Hematopoietic multipotent progenitor cell treated with erythropoietin and hydrocortisone succinate and interleukin-3 and kit ligand, for 8 days (in vitro differentiated cells): Measurements from ENCODE around the gene PDCD1.
A peak's percentile ranks its signal among the peaks of the same experiment; 100 is the strongest.

ENCODE experiments used
- DNase-seq: peaks from one replicate; pipeline ENCODE4 v3.0.0-alpha.2; 2015

Gene PDCD1

DNA sequence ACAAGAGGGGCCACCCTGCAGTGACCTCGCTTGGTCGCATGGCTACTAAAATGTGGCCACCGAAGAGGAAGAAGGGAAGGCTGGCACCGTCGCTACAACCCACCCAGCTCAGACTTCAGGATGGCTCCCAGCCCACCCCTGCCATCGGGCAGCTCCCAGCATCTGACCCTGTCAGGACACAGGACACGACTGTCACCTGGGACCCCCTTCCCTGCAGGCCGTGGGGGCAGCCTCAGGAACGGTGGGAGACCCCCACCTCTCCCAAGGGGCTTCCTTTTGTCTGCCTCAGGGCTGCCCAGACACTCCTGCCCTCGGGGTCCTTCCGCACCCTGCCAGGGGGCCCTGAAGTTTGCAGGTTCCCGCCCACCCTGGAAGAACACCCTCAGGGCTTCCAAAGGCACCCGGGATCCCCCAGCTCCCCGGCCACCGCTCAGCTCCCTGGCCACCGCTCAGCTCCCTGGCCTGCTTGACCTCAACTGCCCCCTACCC is 18.5 kb upstream of the PDCD1 start:
- no peak for DNase-seq

DNA sequence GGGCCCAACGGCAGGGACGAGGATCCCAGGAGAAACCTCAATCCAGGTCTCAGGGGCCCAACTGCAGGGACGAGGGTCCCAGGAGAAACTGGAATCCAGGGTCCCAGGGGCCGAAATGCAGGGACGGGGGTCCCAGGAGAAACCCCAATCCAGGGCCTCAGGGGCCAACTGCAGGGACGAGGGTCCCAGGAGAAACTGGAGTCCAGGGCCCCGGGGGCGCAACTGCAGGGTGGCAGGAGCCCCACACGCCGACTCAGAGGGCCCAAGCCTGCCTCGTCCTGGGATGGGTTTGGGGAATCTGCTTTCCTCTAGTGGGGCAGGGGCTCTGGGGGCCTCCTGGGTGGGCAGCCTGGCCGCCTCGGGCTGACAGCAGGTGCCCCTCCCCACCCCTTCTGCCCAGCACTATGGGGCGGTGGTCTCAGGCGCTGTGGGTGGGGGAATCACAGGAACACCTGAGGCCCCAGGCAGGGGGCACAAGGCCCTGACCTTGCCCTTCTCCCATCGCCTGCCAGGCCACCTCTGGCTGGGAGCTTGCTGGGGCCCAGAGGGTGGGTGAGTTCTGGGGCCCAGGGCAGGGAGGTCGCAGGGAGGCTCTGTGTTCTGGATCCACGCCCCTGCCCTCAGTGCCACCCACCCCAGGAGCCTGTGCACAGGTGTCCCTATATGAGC is 18.0 kb upstream of the PDCD1 start:
- DNase-seq = no peak

DNA sequence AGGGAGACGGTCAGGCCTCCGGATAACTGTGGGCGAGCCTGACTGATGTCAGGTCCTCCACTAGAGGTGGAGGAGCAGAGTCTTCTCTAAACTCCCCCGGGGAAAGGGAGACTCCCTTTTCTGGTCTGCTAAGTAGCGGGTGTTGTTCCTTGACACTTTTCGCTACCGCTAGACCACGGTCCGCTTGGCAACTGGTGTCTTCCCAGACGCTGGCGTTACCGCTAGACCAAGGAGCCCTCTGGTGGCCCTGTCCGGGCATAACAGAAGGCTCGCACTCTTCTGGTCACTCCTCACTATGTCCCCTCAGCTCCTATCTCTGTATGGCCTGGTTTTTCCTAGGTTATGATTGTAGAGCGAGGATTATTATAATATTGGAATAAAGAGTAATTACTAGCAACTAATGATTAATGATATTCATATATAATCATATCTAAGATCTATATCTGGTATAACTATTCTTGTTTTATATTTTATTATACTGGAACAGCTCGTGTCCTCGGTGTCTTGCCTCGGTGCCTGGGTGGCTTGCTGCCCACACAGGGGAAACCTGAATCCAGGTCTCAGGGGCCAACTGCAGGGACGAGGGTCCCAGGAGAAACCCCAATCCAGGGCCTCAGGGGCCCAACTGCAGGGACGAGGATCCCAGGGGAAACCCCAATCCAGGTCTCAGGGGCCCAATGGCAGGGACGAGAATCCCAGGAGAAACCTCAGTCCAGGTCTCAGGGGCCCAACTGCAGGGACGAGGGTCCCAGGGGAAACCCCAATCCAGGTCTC is 17.2 kb upstream of the PDCD1 start:
- DNase-seq = peak; percentile 49

DNA sequence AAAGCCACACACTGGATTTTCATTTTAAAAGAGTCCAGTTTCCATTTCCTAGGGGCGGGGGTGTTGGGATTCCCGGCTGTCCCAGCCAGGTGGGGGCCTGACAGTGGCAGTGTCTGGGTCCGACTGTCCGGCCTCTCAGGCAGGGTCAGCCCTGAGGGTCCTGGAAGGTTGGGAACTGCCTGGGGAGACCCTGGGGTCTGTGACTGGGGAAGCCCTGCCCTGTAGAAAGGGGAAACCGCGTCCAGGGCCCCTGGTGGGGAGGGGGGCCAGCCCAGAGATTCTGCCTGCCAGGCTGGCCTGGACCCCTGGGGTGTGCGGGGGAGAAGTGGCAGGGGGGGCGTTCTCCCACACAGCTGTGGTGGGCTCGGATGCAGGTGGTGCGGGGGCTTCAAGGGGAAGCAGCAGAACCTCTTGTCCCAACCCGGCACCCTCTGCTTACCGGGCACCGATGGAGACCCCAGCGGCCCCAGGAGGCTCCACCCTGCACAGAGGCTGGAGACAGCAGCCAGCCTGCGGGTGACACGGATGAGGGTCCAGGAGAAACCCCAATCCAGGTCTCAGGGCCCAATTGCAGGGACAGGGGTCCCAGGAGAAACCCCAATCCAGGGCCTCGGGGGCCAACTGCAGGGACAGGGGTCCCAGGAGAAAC is 15.7 kb upstream of the PDCD1 start:
- no peak for DNase-seq

DNA sequence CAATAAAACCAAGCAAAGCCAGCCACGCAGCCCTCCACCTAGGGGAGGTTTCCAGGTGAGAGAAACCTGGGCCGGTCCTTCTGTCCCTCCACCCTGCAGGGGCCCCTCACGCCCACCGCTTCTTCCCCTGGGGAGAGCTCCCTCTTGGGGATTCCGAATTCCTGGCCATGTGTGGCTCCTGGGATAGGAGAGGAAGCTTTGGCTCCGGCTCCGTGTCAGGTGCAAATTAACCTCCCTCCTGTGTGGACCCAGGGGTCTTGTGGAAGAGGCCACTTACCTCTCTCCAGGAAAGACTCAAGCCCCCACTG is 15.1 kb upstream of the PDCD1 start:
- no peak for DNase-seq

DNA sequence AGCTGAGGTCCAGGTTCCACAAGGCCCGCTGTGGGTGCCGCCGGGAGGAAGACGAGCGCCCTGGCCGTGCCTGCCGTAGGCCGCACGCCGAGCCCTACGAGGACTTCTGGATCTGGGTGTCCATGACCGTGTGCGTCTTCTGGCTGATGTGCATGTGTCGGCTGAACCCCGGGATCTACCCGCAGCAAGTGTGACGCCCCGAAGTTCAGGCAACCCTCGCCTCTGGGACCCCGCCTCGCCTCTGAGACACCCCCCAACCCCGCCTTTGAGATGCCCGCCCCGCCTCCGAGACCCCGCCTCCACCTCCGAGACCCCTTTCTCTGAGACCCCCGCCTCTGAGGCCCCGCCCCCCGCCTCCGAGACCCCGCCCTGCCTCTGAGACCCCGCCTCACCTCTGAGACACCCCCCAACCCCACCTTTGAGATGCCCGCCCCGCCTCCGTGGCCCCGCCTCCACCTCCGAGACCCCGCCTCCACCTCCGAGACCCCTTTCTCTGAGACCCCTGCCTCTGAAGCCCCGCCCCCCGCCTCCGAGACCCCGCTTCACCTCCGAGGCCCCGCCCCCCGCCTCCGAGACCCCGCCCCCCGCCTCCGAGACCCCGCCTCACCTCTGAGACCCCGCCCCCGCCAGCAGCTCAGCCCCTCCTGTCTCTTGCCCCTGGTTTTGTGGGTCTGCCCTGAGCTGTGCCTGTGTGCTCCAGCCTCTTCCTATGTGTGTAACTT is 14.5 kb upstream of the PDCD1 start:
- DNase-seq = no peak

DNA sequence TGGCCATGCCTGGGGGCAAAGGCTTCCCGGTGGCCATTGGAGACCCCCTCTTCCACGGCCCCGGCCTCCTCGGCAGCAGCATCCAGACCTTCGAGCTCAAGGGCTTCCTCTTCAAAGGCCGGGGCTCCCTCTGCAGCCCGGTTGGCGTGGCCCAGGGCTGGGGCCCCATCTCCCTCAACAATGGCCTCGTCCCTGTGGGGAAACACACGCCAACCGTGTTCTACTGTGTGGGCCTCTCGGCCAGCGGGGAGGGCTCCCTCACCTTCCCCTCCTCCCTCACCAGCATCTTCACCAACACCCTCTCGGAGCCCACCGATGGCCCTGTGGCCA is 13.6 kb upstream of the PDCD1 start:
- no peak for DNase-seq

DNA sequence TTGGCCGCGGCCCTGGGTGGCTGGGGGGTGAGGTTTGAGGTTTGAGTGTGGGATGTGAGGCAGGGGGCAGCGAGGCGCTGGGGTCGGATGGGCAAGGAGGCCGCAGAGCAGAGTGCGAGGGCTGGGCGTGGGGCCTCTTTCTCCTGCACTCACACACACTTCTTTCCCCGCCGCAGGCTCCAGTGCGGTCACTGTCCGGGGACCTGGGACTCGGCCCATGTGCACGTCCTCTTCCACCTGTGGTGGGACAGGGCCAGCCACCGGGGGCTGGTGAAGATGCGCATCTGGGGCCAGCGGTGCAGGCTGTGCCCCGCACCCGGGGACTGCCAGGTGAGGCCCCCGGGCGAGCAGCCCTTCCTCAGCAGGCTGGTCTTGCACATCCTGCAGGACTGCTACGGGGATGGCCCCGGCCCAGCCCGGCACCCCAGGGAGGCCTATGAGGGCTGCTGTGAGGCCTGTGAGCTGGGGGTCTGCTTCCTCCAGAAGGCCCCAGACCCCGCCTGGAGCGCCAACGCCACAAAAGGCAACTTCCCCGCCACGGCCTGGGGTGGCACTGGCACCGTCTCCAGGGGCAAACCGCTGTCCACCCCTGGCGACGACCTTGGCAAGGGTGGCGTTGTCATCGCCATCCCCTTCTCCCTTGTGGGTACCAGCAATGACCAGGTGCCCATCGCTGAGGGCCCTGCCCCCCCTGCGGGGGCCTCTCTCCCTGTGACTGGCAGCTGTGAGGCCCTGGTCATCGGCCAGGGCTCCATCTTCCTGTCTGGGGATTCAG is 13.0 kb upstream of the PDCD1 start:
- DNase-seq = no peak

DNA sequence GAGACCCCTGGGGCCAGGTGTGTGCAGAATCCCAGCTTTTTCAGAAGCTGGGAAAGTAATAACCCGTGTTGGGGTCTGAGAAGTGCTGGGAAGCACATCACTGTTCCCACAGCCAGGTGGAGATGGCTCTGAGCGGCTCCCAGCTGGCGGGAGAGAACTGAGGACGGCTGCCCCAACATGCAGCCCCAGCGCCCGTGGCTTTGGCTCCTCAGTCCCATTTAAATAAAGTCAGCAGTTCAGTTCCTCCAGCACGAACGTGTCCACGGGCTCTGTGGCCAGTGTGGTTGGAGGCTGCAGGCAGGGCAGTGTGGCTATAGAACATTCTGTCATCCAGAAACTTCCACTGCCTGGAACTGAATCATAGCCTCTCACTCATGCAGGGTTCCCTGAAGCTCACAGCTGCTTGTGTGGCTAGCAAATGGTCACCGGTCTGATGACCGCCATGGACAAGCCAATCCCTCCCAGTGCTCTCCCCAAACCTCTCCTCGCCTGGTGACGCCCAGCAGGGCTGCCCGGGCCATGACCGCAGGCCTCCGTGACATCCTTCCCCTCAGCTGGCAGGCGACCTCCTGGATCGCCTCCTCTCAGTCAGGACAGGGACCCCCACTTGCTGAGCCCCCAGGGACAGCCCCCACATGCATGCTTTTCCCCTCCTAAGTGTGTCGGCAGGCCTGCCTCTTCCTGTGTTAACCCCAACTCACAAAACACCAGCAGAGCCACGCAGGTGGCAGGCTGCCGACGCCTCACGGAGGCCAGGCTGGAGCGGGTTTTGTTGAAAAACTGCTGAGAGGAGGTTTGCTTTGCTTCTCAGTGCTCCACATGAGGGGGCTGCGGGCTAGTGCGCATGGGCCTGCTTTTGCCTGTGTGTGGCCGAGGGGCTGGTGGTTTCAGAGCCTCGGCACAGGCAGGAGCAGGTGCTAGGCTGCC is 12.2 kb upstream of the PDCD1 start:
- no peak for DNase-seq

DNA sequence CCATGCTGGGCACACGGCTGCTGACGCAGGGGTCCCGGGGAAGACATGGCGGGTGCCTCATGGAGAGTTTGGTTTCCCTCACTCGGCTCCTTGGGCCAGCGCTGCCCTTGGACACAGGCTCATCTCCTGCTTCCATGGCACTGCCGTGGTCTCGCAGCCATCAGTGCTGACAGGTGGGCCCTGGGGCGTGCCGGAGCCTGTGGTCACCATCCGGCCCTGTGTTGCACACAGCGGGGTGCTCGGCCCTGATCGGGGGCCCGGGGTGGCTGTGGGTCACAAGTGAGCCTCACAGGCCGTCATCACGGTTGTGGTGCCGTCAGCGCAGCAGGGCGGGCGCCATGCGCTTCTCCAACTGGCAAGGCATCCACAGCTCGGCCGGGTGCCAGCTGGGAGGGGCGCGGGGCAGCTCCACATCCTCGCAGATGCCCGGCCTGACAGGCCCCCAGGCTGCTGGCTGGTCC is 11.4 kb upstream of the PDCD1 start:
- no peak for DNase-seq

DNA sequence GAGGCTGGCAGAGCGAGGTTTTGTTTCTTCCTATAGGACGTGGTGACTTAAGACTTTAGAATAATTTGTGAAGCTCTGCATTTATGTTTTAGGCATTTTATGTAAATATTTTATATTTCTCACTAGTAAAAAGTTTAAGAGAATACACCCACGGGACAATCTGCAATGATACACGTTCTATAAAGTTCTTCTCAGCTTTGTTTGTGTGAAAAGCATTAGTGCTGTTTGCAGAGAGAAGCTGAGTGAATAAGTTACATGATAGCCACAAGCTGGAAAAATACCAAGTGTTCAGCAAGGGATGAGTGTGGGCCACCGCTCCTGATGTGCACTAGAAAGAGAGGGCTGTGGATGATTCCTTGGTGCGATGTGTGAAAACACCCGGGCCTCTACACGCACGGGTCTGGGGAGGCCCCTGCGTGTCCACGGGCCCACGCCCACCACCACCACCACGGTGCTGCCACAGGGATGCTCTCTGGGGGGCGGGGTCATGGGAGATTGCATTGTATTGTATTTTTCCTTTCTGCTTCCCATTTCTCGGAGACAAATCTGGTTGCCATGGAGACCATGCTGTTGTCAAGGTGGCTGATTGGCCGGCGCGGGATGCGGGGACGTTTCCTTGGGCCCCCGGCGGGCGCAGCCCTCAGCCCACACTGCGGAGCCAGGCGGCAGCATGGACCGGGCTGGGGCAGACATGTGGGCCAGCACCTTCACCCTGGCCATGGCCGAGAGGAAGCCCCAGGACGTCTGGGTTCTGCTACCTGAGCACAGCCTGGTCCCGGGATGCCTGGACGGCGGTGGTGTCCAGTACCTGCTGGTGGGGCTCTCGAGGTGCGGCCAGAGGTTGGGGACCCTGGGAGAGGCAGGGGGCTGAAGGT is 10.6 kb upstream of the PDCD1 start, which contains the start of gene RTP5:
Gene RTP5 (plus strand): TSS at position 643 of the 875 bp plus-strand sequence. CDS start 28 bp downstream, at position 671.
- no peak for DNase-seq

DNA sequence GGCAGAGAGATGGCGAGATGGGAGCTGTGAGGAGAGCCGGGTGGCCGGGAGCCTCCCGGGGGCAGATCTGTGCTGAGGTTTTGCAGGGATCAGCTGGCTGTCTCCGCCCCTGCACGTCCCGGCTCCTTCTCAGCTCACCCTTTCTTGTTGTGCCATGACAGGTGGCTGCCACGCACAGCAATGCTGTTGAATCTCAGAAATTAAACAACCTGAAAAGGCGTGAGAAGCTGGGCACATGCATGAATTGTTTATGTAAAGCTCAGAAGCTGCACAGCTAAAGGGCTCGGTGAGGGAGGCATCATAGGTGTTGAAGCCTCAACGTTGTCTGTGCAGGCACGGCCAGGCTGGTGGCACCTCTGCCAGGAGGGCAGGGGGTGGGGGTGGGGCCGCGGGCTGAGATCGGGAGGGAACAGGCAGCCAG is 10.0 kb upstream of the PDCD1 start:
- DNase-seq = no peak

DNA sequence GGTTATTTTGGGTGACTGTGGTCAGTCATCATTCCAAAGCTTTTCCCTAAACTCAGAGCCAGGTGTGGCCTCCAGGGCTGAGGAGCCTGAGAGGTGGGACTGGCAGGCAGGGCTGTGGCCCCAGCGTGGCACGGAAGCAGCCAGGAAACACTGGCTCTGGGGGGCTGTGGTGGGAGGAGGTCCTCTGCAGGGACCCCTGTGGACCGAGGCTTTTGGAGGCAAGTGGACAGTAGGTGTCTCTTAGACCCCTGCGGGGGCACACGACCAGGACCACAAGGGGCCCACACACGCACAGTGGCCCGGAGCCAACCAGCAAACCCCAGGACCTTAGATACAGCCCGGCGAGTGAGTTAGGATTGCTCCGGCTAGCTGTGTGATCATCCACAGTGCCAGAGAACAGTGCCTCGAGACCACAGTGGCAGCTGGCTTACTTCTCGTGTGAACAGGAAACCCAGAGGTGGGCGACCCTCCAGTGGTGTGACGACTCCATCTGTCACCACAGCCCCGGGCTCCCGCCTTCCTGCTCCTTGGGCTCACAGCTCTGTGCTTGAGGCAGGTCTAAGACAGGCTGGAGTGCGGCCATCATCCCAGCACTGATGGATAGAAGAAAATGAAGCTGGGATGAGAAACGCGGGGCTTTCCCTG is 9.2 kb upstream of the PDCD1 start:
- no peak for DNase-seq

DNA sequence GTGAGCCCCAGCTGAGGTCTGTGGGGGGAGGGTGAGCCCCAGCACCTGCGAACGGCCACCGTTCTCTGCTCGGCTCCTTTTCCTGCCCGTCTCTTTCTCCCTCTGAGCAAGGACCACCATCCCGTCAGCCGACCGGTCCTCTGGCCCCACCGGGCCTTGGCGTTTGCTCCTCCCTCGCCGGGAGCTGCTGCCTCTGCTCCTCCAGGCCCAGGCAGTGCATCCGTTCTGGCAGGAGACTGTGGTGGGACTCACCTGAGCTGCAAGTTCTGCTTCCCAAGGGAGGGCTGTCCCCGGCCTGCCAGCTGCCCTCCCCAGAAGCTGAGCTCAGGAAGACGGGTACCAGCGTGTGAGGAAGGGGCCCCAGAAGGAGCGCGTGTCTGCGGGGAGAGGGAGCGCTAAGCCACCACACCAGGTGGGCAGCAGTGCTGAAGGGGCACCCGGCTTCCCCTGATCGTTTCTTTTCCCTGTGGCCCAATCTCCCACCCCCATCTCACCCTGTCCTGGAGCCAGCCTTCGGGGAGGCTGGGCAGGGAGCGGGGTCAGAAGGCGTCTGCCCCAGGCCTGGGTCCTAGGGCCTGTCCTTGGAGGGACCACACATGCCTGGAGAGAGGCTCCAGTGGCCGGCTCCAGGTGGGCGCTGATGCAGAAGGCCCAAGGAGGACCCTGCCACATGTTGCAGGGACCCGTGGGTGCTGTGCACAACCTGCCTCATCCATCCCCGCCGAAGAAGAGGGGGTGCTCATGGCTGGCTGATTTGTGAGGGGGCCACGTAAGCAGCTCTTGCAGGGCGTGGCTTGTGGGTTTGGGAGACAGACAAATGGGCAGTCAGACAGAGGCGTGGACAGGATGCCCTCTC is 8.3 kb upstream of the PDCD1 start:
- DNase-seq = no peak

DNA sequence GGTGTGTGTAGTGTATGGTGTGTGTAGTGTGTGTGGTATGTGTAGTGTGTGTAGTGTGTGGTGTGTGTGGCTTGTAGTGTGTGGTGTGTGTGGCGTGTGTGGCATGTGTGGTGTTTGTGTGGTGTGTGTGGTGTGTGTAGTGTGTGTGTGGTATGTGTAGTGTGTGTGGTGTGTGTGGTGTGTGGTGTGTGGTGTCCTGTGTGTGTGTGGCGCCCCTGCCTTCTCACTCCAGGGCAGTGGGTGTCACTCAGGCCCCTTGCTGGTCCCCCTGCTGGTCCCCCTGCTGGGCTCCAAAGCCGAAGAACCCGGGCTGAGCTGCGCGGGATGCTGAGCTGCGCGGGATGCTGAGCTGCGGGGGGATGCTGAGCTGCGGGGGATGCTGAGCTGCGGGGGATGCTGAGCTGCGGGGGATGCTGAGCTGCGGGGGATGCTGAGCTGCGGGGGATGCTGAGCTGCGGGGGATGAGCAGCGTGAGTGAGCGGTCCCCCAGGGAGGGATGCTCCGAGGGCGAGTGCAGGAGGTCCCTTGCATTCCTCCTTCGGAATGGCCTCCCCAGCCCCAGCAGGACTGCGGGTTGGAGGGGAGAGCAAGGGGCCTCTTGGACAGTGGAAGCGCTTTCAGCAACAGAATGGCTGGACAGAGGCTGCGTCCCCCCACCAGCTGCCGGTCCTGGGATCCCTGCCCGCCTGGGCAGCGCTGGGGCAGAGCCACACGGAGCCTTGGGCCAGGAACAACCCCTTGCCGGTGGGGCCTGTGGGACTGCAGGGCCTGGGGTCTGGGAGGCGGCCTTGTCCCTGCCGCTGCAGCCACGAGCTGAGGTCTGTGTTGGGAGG is 7.5 kb upstream of the PDCD1 start:
- DNase-seq = no peak

DNA sequence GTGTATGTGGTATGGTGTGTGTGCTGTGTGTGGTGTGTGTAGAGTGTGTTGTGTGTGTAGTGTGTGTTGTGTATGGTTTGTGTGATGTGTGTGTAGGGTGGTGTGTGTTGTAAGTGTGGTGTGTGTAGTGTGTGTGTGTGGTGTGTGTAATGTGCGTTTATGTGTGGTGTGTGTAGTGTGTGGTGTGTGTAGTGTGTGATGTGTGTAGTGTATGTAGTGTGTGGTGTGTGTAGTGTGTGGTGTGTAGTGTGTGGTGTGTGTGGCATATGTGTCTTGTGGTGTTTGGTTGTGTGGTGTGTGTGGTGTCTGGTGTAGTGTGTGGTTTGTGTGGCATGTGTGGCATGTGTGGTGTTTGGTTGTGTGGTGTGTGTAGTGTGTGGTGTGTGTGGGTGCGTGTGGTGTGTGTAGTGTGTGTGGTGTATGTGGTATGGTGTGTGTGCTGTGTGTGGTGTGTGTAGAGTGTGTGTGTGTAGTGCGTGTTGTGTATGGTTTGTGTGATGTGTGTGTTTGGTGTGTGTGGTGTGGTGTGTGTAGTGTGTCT is 6.8 kb upstream of the PDCD1 start:
- no peak for DNase-seq

DNA sequence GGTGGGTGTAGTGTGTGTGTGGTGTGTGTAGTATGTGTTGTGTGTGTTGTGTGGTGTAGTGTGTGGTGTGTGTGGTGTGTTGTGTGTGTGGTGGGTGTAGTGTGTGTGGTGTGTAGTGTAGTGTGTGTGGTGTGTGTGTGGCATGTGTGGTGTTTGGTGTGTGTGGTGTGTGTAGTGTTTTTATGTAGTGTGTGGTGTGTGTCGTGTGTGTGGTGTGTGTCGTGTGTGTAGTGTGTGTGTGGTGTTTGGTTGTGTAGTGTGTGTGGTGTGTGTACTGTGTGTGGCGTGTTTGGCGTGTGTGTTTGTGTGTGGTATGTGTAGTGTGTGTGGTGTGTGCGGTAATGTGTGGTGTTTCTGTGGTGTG is 6.1 kb upstream of the PDCD1 start:
- DNase-seq = no peak
